Hematopoietic multipotent progenitor cell treated with erythropoietin and hydrocortisone succinate and interleukin-3 and kit ligand, for 6 days (in vitro differentiated cells): ENCODE data around the gene ZIC4.

Source experiments
- DNase-seq: peaks from one replicate; pipeline ENCODE4 v3.0.0-alpha.2; 2015

The ZIC4 gene

DNA sequence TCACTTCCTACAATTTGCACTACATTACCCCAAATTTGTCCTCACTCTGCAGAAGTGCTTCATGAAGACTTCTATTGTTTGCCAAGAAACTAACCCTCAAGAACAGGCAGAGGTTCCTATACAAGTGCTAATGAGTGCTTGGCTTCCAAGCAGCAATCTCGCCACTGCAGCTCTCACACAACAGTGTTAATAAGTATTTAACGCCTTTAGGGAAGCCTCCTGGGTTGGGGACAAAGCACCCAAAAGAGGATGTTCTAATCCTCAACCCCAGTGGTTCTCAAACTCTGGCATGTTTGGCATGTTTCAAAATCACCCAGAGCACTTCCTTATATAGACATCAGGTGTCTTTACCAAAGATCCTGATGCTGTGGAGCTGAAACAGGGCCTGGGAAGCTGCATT, 64.6 kb downstream of the ZIC4 start:
- DNase-seq, result no peak

DNA sequence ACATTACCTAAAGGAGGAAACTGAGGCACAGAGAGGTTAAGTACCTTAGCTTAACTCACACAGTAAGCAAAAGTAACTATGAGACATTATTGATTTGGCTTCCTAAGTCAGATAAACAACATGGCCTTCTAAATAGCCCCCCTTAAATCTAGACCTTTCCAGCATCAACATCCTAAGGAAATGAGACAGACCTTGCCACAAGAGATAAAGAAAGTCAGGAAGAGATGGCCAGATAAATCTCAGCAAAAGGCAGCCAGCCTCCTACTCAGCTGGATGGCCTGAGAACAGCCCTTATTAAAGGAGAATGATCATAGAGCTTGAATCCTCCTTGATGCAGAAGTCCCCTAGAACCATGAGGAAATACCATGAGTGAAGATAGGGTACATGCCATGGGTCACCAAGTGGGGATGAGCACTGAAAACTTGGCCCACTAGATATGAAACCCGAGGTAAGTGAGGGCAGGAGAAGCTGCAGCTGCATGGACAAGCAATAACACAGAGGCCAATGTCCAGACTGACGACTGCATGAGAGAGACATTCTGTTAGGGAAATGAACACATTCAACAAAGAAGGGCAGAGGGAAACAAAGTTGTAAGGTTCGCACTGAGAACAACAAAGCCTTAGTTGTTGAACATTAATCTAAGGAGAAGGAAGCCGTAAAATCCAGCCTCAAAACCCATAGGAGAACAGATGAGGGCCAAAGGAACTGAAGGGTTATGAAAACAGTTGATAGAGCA, 69.6 kb downstream of the ZIC4 start:
- DNase-seq, result no peak
